Activated T-cell treated with anti-CD3 and anti-CD28 coated beads for 48 hours (primary cell): ENCODE measurements around the gene PPP6R2.
"Not testable (repeated sequence)": the region's sequence is repeated elsewhere in the genome, so short reads cannot be mapped to it uniquely, and the experiment has no call there.

ENCODE experiments used
- DNase-seq: peaks from one replicate; pipeline ENCODE4 v3.0.0-alpha.2; 2020; ENCODE audit warnings: low read depth

Gene PPP6R2

GRCh38 chr22:50346470-50346869, 3.3 kb downstream of the PPP6R2 start:
- no peak for DNase-seq

DNA sequence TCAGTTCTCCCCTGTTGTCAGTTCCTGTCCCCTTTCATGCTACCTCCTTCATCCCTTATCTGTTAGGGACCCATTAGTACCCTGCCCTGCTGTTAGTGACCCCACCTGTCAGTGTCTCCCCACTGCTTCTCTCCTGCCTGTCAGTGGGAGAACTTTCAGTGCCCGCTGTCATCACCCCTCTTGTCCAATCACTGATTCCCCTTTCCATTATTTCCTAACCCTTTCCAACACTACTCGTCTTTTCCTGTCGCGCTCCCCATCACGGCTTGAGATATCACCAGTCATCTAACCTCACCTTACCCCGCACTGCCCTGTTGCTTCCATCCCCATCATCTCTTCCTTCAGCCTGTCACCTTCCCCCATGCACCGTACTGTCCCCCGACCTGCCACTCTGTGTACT, 4.0 kb downstream of the PPP6R2 start:
- no peak for DNase-seq

DNA sequence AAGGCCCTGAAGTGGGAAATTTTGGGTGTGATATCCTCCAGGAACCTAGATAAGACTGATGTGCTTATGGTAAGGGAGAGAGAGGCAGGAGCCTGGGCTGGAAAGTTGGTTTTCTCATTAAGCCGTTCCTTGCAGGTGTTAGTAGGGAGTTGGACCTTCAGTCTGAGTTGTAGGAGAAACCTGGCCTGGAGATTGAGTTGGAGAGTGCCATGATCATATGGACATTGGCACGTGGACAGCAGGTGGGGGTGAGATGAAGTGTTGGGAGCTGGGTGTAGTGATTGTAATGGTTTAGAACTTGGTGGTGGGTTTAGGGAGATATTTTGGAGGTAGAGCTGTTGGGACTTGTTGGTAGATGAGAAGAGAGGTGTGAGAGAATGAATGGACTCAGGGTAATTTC, 4.9 kb downstream of the PPP6R2 start:
- DNase-seq = no peak

DNA sequence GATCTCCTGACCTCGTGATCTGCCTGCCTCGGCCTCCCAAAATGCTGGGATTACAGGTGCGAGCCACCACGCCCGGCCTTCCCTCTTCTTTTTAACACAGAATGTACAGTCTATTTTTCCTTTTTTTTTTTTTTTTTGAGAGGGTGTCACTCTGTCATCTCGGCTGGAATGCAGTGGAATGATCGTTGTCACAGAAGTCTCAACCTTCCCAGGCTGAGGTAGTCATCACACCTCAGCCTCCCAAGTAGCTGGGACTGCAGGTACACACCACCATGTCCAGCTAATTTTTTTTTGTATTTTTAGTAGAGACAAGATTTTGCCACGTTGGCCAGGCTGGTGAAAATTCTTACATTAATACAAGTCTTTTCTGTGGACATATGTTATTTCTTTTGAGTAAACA, 13.1 kb downstream of the PPP6R2 start:
- DNase-seq = no peak

DNA sequence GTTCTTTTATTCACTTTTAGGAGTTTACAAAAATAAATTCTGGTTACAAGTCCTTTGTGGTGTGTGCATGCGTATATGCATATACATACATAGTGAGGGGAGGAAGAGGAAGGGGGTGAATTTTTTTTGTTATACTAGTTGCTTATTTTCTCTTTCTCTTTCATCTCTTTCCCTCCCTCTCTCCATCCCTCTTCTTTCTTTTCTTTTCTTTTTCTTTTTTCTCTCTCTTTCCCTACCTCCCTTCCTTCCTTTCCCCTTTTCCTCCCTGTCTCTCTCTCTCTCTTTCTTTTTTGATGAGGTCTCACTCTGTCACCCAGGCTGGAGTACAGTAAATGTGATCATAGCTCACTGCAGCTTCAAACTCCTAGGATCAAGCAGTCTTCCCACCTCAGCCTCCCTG, 14.1 kb downstream of the PPP6R2 start:
- DNase-seq = no peak

DNA sequence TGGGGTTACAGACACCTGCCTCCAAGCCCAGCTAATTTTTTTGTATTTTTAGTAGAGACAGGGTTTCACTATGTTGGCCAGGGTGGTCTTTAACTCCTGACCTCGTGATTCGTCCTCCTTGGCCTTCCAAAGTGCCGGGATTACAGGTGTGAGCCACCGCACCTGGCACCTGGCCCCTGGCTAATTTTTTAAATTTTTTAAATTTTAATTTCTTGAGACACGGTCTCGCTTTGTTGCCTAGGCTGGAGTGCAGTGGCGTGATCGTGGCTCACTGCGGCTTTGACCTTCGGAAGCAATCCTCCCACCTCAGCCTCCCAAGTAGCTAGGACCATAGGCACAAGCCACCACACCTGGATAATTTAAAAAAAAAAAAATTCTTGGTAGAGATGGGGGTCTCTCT, 14.6 kb downstream of the PPP6R2 start:
- DNase-seq = no peak

- no peak for DNase-seq
These were observed 17.5 kb downstream of the PPP6R2 start for GRCh38 chr22:50360578-50360977.

DNA sequence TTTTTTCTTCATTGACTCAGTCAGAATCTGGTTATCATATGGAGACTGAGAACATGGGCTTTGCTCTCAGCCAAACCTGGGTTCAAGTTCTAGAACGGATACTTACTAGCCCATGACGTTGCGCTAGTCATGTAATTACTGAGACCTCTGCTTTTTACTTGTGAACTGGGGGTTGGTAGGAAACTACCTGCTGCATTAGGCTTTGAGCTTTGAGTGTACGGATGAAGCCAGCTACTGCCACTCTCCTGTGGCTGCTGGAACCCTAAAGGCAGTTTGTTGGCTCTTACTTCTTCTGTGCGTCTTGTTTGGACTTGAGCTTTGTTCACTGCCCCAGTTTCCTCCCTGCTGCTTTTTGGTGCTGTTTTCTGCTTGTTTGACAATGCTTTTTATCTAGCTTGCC, 18.1 kb downstream of the PPP6R2 start:
- DNase-seq = no peak

DNA sequence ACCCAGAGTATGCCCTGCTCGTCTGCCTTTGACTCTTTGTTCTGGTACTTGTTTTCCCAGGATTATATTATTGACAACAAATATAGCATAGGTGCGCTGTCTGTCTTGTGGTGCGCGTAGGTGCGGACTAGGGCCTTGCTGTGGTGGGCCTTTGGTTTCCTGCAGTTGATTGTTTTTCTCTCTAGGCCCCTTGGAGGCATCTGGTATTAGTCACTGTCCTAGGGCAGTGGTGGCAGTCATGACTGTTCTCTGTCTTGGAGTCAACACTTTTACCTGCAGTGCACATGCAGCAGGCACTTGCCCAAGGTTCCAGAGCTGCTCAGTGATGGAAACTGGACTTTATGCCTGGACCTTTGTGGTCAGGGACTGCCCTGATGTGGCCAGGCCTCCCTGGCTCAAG, 18.6 kb downstream of the PPP6R2 start:
- no peak for DNase-seq

DNA sequence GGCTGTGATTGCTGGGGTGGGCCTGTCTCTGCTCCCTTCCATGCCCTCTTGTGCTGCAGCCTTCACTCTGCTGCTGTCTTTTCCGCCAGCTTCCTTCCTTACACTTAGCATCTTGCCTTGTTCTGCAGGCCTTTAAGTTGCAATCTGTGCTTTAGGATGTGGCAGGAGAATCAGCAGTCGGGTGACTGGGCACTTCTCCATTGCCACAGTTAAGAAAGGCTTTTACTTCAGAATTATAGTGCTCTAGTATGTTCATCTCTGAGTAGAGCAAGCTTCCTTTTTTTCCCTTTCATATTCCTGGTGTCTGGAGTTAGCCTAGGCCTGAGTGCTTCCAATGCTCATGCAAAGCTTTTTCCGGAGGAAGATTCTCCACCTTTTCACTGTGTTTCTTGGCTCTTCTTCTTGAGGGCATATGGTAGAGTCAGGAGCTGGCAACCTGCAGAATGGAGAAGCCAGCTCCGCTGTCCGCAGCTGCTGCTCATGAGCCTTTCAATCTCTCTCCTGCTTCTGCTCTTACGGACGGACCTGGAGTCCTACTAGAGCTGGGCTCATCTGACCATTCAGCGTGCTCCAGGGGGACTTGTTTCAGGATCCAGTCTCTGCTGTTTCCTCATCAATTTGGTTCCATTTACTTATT, 20.2 kb downstream of the PPP6R2 start:
- no peak for DNase-seq

- DNase-seq = not testable (repeated sequence)
These were observed 20.7 kb downstream of the PPP6R2 start for GRCh38 chr22:50363803-50364194.

GRCh38 chr22:50367778-50368500, 24.8 kb downstream of the PPP6R2 start:
- no peak for DNase-seq

DNA sequence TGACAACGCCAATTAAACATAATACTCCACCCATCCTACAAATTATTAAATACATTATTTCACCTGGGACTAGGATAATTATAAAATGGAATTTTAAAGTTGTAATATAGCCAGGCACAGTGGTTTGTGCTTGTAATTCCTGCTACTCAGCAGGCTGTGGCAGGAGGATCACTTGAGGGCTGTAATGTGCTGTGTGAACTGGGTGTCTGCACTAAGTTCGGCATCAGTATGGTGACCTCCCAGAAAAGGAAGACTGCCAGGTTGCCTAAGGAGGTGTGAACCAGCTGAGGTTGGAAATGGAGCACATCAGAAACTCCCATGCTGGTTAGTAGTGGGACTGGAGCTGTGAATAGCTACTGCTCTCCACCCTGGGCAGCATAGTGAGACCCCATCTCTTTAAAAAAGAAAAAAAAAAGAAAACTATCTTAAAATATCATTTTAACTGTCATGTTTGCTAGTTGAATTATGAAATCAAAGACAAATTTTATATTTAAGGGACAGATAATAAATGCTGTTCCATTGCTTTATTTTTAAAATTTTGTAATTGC, 28.0 kb downstream of the PPP6R2 start:
- no peak for DNase-seq

- no peak for DNase-seq
These were observed 33.0 kb downstream of the PPP6R2 start for GRCh38 chr22:50376085-50376651.

GRCh38 chr22:50381021-50381555, 38.0 kb downstream of the PPP6R2 start:
- DNase-seq = not testable (repeated sequence)

GRCh38 chr22:50396751-50397370, 53.7 kb downstream of the PPP6R2 start:
- DNase-seq = no peak

DNA sequence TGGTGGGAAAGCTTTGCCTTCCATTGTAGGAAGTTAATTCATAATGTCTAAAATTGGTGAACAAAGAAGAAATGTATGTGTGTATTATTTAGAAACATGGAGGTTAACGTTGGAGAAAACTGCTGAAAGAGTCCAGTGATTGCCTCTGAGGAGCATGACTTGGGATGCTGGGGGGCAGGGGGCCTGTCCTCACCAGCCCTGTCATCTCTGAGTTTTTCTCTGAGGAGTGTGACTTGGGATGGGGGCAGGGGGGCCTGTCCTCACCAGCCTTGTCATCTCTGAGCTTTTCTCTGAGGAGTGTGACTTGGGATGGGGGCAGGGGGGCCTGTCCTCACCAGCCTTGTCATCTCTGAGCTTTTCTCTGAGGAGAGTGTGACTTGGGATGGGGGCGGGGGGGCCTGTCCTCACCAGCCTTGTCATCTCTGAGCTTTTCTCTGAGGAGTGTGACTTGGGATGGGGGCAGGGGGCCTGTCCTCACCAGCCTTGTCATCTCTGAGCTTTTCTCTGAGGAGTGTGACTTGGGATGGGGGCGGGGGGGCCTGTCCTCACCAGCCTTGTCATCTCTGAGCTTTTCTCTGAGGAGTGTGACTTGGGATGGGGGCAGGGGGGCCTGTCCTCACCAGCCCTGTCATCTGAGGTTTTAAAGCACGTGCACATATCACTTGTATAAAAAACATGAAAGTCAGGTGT, 54.4 kb downstream of the PPP6R2 start:
- DNase-seq = peak; percentile 36

DNA sequence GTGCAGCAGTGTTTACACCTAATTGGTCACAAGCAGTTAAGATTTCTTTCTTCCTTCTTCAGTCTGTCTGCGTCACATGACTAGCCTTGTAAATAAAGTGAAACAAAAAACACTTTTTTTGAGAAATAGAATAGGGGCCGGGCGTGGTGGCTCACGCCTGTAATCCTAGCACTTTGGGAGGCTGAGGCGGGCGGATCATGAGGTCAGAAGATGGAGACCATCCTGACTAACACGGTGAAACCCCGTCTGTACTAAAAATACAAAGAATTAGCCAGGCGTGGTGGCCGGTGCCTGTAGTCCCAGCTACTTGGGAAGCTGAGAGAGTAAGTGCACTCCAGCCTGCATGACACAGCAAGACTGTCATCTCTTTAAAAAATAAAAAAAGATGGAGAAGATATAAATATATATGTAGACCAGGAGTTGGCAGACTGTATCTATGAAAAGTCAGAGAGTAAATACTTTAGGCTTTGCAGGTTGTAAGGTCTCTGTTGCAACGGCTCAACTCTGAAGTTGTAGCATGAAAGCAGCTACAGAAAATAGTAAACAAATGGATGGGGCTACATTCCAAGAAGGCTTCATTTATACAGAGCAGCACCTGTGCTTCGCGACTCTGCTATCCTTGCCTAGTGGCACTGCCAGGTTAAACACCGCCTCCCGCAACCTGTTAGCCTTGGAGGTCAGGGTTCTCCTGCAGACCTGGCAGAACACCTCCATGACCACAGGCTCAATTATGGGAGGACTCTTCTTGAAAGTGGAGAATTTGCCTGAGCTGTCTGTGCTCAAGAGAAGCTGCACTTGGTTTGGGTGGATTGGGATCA, 55.9 kb downstream of the PPP6R2 start:
- DNase-seq = no peak

- peak; percentile 19 for DNase-seq
These were observed 56.7 kb downstream of the PPP6R2 start for GRCh38 chr22:50399751-50400331.

DNA sequence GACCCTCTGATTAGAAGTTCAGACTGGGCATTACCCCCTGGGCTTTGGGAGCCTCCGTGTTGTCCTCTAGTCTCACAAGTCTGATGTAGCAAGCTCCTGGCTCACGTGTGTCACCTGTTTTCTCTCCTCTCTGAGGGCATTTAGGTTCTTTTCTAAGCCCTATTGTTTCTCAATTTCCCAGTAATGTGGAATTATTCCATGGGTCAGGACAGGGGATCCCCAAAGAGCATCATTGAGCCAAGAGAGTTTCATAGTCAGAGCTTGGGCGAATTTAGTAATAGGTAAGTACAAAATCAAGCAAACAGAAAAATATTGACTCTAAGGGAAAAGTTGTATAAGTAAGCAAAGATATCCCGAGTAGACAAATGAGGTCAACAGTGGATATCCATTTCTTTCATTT, 57.3 kb downstream of the PPP6R2 start:
- DNase-seq = no peak

GRCh38 chr22:50400931-50401330, 57.8 kb downstream of the PPP6R2 start:
- no peak for DNase-seq
